Parathyroid adenoma (tissue), 2 donors: ENCODE data around the gene TMEM120B.

Experiments used
- H2AFZ ChIP-seq: fragments of 300-600 bp; sonication (generic); one replicate; pipeline ENCODE4 v1.7.0; 2017; ENCODE audit warnings: antibody characterized with exemption, mild to moderate bottlenecking
- H3K27ac ChIP-seq: fragments of 300-600 bp; sonication (generic); one replicate; pipeline ENCODE4 v1.7.0; 2017
- H3K27me3 ChIP-seq: fragments of 300-600 bp; sonication (generic); one replicate; pipeline ENCODE4 v1.7.0; 2017; ENCODE audit warnings: low read length; ENCODE audit not compliant: control insufficient read depth, insufficient read depth
- H3K36me3 ChIP-seq: fragments of 300-600 bp; sonication (generic); one replicate; pipeline ENCODE4 v1.7.0; 2017; ENCODE audit warnings: low read length; ENCODE audit not compliant: control insufficient read depth, insufficient read depth
- H3K4me1 ChIP-seq: fragments of 300-600 bp; sonication (generic); one replicate; pipeline ENCODE4 v1.7.0; 2017; ENCODE audit warnings: control low read depth
- H3K4me2 ChIP-seq: fragments of 300-600 bp; sonication (generic); one replicate; pipeline ENCODE4 v1.7.0; 2017; ENCODE audit warnings: low read length
- H3K4me3 ChIP-seq: fragments of 300-600 bp; sonication (generic); one replicate; pipeline ENCODE4 v1.7.0; 2017; ENCODE audit warnings: low read depth, low read length
- H3K79me2 ChIP-seq: fragments of 300-600 bp; sonication (generic); one replicate; pipeline ENCODE4 v1.7.0; 2017; ENCODE audit warnings: control low read depth
- H3K9ac ChIP-seq: fragments of 300-600 bp; sonication (generic); one replicate; pipeline ENCODE4 v1.7.0; 2017; ENCODE audit warnings: mild to moderate bottlenecking
- H3K9me3 ChIP-seq: fragments of 300-600 bp; sonication (generic); one replicate; pipeline ENCODE4 v1.7.0; 2017; ENCODE audit warnings: low read length; ENCODE audit not compliant: control insufficient read depth
- TF ChIP-seq, protein P1 (sequence below): fragments of 300-600 bp; sonication (generic); IDR thresholded peaks from one replicate; pipeline ENCODE4 v1.7.0; 2017; ENCODE audit warnings: antibody characterized with exemption, mild to moderate bottlenecking
- donor health status: primary hyperparathyroidism.

Gene TMEM120B

DNA sequence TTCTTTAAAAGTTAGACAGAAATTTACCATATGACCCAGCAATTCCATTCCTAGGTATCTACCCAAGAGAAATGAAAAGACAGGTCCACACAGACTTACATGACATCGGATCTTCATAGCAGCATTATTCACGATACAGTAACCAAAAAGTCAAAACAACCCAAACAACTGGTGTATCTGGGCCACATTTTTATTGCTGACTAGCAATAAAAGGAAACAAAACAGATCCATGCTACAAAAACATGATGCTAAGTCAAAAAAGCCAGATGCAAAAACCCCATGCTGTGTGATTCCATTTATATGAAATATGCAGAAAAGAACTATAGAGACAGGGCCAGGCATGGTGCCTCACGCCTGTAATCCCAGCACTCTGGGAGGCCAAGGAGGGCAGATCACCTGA, 12.9 kb downstream of the TMEM120B start:
- TF ChIP-seq, protein P1, sequence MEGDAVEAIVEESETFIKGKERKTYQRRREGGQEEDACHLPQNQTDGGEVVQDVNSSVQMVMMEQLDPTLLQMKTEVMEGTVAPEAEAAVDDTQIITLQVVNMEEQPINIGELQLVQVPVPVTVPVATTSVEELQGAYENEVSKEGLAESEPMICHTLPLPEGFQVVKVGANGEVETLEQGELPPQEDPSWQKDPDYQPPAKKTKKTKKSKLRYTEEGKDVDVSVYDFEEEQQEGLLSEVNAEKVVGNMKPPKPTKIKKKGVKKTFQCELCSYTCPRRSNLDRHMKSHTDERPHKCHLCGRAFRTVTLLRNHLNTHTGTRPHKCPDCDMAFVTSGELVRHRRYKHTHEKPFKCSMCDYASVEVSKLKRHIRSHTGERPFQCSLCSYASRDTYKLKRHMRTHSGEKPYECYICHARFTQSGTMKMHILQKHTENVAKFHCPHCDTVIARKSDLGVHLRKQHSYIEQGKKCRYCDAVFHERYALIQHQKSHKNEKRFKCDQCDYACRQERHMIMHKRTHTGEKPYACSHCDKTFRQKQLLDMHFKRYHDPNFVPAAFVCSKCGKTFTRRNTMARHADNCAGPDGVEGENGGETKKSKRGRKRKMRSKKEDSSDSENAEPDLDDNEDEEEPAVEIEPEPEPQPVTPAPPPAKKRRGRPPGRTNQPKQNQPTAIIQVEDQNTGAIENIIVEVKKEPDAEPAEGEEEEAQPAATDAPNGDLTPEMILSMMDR: no peak
- H3K27me3 ChIP-seq: no peaks in the 10 kb centered on the region
- H3K36me3 ChIP-seq: no peaks in the 10 kb centered on the region
- no peak overlapping the region for H3K27ac ChIP-seq
- H3K4me3 ChIP-seq: no peak overlapping the region
- H3K4me2 ChIP-seq: no peak overlapping the region
- no peak overlapping the region for H3K9ac ChIP-seq
- no peaks in the 10 kb centered on the region for H3K9me3 ChIP-seq
- H3K4me1 ChIP-seq: no peaks in the 10 kb centered on the region
- peaks cover 3% of the 10 kb centered on the region for H3K79me2 ChIP-seq
- no peak overlapping the region for H2AFZ ChIP-seq

DNA sequence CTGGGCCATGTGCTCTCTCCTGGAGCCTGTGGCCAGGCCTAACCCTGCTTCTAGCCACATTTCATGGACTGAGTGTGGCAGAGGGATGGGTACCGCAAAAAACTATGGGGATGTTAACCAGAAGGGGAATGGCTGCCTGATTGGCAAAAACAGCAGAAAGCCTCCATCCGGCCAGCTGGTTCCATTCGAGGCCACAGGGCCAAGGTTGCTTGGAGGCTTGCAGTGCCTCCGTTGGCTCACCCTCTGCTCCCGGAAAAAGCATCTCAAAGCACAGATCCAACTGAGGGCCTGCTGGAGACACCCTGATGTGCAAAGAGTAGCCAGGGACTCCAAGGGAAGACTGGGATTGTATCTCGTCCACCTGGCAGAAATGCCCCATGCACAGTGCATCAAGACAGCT, 16.5 kb downstream of the TMEM120B start:
- Histone ChIP-seq H3K27ac (no peak overlapping the region), H3K4me3 (no peak overlapping the region), H3K27me3 (no peaks in the 10 kb centered on the region), H3K9me3 (no peaks in the 10 kb centered on the region), H3K4me1 (no peaks in the 10 kb centered on the region), H2AFZ (no peak overlapping the region), H3K79me2 (peaks cover 3% of the 10 kb centered on the region), H3K9ac (no peak overlapping the region), H3K4me2 (no peak overlapping the region), H3K36me3 (no peaks in the 10 kb centered on the region)
- TF ChIP-seq, protein P1: no peak

DNA sequence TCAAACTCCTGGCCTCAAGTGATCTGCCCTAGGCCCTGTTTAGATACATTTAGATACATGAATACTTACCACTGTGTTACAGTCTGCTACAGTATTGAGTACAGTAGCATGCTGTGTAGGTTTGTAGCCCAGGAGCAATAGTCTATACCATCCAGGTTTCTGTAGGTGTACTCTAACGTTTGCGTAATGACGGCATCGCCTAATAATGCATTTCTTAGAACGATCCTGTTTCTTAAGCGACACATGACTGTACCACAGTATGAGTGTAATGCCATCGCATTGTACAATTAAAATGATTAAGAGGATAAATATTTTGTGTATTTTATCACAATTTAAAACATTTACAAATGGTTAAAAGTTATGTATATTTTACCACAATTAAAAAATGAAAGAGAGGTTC, 18.9 kb downstream of the TMEM120B start:
- Histone ChIP-seq H3K27me3 (no peaks in the 10 kb centered on the region), H3K4me3 (no peak overlapping the region), H3K4me1 (no peaks in the 10 kb centered on the region), H3K9me3 (no peaks in the 10 kb centered on the region), H3K9ac (no peak overlapping the region), H3K4me2 (no peak overlapping the region), H3K36me3 (no peaks in the 10 kb centered on the region), H2AFZ (no peak overlapping the region), H3K79me2 (no peaks in the 10 kb centered on the region), H3K27ac (no peak overlapping the region)
- TF ChIP-seq, protein P1: no peak

DNA sequence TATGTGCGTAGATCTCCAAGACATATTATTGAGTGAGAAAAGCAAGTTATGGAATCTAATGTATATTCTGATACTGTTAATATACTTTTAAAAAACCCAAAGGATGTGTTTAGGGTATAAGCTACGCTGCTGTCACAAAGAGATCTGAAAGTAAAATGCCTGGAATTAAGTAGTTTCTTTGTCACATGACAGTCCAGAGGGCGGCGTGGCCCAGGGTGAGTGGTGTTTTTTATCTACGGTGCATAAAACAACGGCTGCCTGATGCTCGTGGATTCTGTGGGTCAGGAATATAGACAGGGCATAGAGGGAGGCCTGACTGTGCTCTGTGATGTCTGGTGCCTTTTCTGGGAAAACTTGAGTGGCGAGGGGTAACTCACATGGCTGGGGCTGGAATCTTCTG, 21.3 kb downstream of the TMEM120B start:
- H3K4me2 ChIP-seq: no peak overlapping the region
- no peaks in the 10 kb centered on the region for H3K4me1 ChIP-seq
- no peaks in the 10 kb centered on the region for H3K79me2 ChIP-seq
- no peak overlapping the region for H2AFZ ChIP-seq
- no peak overlapping the region for H3K27ac ChIP-seq
- TF ChIP-seq, protein P1: no peak
- no peak overlapping the region for H3K9ac ChIP-seq
- H3K9me3 ChIP-seq: no peaks in the 10 kb centered on the region
- no peak overlapping the region for H3K4me3 ChIP-seq
- H3K36me3 ChIP-seq: no peaks in the 10 kb centered on the region
- H3K27me3 ChIP-seq: no peaks in the 10 kb centered on the region

DNA sequence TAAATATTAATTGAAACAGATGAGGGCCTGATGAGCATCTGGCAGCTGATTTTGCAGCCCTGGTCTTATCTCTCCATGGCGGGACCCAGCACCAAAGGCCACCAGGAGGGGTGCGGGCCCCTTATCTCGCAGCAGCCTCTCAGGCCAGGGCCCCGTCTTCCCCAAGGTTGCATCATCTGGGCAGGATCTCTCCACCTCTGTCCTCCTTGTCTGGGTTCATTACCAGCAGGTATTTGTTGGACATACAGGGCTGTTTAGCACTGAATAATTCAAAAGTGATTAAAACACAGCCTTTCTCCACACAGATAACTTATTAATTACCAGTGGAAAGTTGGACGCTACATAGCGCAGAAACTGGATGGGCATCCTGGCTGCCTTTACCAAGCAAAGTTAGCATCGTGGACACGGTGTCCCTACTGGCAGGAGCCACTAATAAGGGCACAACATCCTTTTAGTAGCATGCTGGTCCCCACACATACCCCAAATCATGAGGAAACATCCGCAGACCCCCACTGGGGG, 25.8 kb downstream of the TMEM120B start:
- TF ChIP-seq, protein P1: no peak
- no peaks in the 10 kb centered on the region for H3K36me3 ChIP-seq
- H3K4me1 ChIP-seq: no peaks in the 10 kb centered on the region

More for the DNA sequence above, 25.8 kb downstream of the TMEM120B start:
- H3K27me3 ChIP-seq: no peaks in the 10 kb centered on the region
- H3K27ac ChIP-seq: no peak overlapping the region
- no peak overlapping the region for H3K4me2 ChIP-seq
- H3K4me3 ChIP-seq: no peak overlapping the region
- no peaks in the 10 kb centered on the region for H3K9me3 ChIP-seq
- H3K79me2 ChIP-seq: peaks cover 2% of the 10 kb centered on the region
- H2AFZ ChIP-seq: no peak overlapping the region
- H3K9ac ChIP-seq: no peak overlapping the region
